PC-3 (cell line): Measurements from ENCODE around the gene CAMK1G.

Source experiments
- EZH2 ChIP-seq: fragments of 300-600 bp; sonication (generic); IDR thresholded peaks from one replicate; pipeline ENCODE4 v1.6.1; 2017; ENCODE audit warnings: antibody characterized with exemption, mild to moderate bottlenecking, low read length; ENCODE audit not compliant: unreplicated experiment
- EZH2phosphoT487 ChIP-seq: fragments of 300-600 bp; sonication (generic); IDR thresholded peaks from 2 replicates; pipeline ENCODE4 v1.6.1; 2018; ENCODE audit warnings: mild to moderate bottlenecking, antibody characterized with exemption, low read length, borderline replicate concordance
- TF ChIP-seq, protein P1 (sequence below): fragments of 300-600 bp; sonication (generic); conservative IDR thresholded peaks from 2 replicates; pipeline ENCODE4 v1.5.1; 2017; ENCODE audit warnings: antibody characterized with exemption, low read depth, mild to moderate bottlenecking, low read length

DNA sequence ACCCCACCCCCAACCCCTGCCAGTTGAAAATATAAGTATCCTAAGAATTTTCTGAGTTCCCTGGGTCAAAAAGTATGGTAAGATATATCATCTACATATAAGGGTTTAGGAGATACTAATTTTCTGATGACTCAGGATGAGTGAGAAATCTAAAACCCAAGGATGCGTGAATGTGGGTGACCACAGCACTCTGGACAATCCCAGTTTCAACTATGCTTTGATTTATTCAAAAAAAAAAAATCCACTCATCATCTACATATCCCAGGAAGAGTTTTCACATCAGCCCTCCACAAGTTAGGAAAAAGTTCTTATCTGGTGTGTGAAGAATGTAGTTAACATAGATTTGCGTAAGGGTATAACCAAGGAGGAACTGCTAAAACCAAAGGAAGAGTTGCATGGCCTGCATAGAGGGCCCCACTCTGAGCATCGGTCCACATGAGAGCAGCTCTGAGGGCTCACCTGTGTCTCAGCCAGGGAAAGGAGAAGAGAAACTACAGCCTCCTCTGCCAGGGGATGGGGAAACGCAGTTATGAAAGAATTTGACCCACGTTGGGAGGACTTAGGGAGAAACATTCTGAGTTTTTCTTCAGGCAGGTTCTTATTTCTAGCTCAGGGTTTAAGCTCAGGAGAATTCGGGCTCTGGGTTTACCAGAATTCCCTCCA lies 50.0 kb downstream of the CAMK1G start:
- TF ChIP-seq, protein P1, sequence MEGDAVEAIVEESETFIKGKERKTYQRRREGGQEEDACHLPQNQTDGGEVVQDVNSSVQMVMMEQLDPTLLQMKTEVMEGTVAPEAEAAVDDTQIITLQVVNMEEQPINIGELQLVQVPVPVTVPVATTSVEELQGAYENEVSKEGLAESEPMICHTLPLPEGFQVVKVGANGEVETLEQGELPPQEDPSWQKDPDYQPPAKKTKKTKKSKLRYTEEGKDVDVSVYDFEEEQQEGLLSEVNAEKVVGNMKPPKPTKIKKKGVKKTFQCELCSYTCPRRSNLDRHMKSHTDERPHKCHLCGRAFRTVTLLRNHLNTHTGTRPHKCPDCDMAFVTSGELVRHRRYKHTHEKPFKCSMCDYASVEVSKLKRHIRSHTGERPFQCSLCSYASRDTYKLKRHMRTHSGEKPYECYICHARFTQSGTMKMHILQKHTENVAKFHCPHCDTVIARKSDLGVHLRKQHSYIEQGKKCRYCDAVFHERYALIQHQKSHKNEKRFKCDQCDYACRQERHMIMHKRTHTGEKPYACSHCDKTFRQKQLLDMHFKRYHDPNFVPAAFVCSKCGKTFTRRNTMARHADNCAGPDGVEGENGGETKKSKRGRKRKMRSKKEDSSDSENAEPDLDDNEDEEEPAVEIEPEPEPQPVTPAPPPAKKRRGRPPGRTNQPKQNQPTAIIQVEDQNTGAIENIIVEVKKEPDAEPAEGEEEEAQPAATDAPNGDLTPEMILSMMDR = no peak
- no peak for TF ChIP-seq EZH2phosphoT487
- TF ChIP-seq EZH2 = no peak
